Stimulated activated CD4-positive, alpha-beta T cell treated with anti-CD3 and anti-CD28 coated beads, Interleukin-1b, Interleukin-23, amount 100 ng/mL, for 48 hours (primary cell): ENCODE measurements around the gene PCAT7.

Source experiments
- DNase-seq: peaks from one replicate; pipeline ENCODE4 v3.0.0-alpha.2; 2020

Gene PCAT7

GRCh38 chr9:94606646-94607422, 52.0 kb downstream of the PCAT7 start:
- DNase-seq, result no peak

DNA sequence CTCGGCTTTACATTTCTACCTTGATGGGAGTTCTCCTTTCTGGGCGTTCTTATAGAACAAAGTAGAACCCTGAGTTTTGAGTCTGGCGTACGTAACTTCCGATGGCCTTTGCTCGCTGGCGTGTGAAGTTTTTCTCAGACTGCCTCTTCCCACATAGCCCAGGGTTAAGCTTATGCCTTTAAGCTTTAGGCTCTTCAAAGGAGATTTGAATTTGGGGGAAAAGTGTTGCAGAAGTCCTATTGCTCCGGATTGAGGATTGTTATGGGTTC, 52.5 kb downstream of the PCAT7 start:
- DNase-seq, result no peak

GRCh38 chr9:94610181-94610606, 55.3 kb downstream of the PCAT7 start:
- DNase-seq, result no peak

GRCh38 chr9:94611638-94612068, 56.8 kb downstream of the PCAT7 start:
- DNase-seq, result peak; percentile 80

DNA sequence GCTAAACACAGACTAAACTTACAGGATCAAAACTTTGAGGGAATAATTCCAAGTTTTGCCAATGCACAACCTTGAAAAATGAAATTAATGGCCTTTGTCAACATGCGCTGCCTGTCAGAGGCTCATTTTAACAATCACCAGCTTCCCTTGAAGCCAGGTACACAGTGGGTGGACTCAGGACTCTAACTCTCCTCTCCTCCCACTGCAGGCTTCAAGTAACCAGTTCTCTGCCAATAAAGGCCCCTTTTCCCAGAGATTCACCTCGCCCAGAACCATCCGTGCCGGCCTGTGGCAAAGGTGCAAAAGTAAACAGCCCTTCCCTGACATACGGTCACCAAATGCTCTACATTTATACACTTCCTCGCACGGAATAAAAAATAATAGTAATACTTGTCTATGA, 57.2 kb downstream of the PCAT7 start:
- DNase-seq, result no peak

GRCh38 chr9:94613003-94613402, 58.1 kb downstream of the PCAT7 start:
- no peak for DNase-seq

DNA sequence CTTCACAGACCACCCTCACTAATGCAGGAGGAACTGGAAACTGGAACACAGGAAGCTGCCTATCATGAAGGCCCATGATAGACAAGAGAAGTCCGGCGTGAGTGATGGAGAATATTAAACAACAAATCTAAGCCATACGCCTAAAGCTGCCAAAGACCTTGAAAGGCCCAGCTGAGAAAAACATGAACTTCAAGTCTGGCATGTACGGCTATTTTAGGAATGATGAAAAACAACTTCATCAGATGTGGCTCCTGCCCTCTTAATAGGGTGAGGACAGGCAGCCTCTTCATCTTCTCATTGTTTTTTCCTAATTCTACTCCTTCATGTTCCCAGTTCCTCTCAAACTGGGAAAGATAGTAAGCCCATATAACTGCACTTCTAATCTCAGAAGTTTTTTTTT, 64.1 kb downstream of the PCAT7 start:
- DNase-seq, result no peak
